Amniotic epithelial cell (primary cell): ENCODE data around the gene PPFIBP2.

Experiments
- DNase-seq: peaks from one replicate; pipeline ENCODE4 v3.0.0-alpha.2; 2010; ENCODE audit warnings: low read depth

PPFIBP2 gene

DNA sequence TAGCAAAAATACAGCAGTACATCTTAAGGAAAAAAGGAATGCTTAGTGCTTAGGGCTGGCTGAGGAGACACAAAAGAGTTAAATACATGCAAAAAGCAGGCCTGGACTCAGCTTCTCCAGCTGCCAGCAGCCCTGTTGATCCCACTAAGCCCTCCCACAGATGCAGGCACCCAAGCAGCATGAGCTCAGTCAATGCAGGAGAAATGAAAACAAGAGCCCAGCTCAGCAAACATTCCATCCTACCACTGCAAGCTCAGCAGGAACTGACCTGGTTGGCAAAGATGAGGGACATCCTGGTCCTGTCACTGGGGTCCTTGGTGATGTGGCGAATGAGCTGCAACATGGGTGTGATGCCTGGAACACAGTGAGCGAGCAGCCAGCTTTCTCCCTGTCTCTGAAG is 153.7 kb downstream of the PPFIBP2 start:
- peak; percentile 36 for DNase-seq

DNA sequence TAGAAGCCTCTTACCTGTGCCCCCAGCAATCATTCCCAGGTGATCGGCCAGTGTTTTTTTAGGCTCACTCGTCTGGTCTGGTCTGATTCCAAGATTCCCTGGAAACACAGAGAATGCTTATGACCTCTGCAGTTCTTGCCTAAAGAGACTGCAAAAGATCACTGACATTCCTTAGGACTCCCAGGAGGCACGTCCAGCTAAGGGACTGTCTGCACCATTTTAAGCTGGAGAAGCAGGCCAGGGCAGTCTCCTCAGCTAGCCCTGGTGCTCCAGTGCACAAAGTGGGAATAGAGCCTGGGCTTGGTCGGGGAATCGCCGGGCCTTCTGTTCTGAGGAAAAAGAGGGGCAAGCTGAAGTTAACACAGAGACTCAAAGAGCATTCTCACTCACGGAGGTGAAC is 154.7 kb downstream of the PPFIBP2 start:
- DNase-seq: no peak

DNA sequence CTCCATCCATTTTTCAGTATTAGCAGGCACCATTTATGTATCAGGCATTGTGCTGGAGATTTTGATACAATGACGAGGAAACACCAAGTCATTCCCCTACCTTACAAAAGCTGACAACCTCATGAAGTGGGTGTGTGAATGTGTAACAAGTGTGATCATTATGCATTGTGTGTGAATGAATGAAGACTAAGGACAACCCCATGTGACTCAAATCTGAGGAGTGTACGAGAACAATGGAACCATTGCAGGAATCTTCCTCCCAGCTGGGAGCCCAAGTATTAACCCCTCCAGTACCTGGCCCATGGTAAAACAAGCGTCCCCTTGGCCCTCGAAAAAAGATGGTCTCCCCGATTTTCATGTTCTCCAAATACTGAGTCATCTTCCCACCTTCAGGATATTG is 155.1 kb downstream of the PPFIBP2 start:
- no peak for DNase-seq

DNA sequence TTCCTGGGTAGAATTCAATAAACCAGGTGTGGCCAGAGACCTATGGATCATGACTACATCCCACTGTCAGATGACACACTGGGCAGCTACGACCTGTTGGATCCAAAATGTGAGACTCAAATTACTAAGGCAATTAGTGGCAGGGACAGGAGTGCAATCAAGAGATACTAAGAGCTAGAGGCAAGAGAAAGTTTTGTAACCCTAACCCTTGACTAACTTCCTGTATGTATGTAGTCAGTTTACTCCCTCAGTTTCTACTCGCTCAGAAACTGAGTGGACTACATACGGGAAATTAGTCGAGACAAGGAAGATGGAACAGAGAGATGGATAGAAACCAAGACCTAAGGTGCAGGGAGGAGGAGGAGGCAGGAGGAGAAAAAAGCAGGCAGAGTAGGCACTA is 156.8 kb downstream of the PPFIBP2 start:
- DNase-seq: no peak

DNA sequence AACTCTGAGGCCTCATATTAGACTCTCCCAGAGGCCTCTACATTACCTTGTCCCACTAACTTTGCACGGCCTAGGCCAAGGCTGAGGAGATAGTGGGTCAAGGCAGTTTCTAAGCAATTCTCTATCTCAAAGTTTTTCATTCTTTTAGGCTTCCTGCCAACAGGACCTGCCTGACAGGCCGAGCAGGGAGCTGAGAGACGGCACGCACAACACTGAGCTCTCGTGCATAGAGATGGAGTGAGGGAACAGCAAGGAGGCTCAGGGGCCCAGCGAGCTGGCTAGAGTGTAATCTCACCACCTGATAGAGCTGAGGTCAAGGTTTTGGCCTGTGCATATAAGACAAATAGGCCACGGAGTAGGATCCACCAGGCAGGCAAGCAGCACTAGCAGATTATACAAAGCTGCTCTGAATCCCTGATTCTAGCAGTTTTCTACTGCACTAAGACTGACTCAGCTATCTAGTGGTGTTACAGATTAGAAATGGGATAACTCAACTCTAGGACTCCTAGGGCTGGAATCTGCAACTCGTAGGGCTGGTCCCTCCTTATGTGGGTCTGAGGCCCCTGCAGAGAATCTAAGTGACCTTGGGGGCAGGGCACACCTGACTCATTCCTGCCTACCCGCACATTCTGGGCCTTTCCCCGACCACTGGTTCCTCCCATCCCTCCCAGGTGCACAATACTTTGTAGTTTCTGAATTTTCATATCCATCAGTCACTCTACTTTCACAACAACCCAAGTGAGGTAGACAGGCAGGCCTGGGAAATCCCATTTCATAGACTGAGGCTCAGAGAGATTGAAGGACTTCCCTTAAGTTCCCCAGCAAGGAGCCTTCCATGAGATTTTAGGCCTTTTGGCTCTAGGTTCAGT is 157.8 kb downstream of the PPFIBP2 start:
- DNase-seq: peak; percentile 18

DNA sequence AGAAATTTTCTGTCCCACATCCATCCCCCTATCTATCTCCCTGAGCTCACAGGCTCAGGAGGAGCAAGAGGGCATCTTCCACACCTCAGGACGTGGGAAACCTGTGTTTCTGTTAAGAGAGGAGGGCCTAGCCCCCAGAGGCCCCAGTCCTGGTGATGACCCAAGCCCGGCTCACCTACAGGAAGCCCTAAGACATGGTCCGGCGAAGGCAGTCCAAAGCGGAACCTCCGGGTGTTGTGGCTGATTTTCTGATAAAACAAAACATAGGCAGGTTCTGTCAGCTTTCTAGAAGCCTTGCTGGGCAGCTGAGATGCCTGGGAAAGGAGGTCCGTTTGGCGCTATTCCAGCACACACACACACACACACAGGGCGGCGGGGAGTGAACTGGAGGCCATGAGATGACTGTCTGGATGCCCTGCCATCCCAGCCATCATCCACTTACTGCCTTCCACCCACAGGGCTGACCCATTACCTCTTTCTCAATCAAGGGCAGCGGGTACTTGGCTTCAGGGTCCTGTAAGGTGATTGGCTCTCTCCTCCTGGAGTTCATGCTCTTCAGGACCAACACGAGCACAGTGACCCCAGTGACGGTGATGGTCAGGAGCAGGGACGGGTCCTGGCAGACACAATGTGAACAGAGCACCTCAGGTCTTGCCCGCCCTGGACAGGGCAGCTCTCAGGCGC is 158.6 kb downstream of the PPFIBP2 start:
- peak; percentile 35 for DNase-seq

DNA sequence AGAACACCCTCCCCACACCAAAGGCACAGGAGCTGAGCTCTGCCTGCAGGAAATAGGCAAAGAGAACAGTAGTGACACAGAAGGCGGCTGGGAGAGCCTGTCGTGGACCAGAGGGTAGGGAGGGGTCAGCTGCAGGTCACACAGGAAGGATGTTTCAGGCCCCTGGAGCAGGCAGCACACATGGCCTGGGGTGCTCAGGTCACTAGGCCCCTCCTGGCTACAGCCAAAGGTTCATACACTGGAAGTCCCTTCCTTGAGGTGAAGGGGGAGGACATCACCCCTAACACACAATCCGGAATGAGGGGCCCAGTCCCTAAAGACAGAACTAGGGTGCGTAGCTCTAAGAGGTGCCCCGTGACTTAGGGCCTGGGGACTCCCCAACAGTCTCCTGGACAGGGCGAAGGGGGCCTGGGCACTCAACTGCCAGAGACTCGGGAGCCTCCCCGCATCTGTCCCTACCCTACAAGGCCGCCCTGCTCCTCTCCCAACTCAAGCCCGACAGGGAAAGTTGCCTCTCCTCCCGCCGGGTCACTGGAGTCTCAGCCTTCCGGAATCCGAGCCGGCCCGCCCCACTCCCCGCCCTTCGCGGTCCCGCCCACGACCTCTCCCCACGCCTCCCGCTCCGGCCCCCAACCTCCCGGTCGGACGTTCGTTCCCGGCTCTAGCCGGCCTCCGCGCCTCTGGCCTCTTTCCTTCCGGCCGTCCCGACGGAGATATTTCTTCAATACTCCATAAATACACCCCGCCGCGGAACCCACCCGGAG is 159.3 kb downstream of the PPFIBP2 start, which contains the start of gene CYB5R2:
Gene CYB5R2, minus strand, starts transcription at position 541 of the 764 bp plus-strand sequence. CDS start 675 bp downstream, outside the sequence.
- DNase-seq: peak; percentile 57

DNA sequence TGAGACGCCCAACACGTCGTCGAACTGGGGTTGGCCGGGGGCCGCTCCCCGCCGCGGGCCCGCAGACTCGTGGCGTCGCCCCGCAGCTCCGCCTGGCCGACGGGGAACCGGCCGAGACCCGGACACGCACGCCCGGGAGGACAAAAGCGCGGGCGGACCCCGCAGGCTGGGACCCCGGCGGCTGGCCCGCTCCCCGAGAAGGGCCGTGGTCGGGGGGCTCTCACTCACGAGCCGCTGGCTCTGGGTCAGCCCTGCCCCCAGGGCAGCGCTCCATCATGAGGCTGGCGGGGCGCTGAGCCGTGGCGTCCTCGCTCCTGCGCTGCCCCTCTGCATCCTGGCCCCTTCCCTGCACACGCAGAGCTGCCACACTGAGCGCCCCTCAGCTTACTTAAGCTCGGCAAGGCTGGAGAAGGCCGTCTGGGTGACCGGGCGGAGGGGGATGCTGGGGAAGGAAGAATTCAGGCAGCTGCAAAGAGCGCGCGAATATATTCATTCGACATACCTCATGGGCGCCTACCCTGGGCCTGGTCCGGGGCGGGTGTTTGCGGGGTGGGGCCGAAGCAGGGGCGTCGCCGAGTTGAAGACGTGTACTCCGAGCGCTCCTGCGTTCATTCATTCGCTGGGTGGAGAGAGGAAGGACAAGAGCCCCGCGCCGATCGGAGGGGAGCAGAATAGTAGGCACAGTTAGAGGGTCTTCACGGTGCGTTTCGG is 160.1 kb downstream of the PPFIBP2 start:
- peak; percentile 37 for DNase-seq

DNA sequence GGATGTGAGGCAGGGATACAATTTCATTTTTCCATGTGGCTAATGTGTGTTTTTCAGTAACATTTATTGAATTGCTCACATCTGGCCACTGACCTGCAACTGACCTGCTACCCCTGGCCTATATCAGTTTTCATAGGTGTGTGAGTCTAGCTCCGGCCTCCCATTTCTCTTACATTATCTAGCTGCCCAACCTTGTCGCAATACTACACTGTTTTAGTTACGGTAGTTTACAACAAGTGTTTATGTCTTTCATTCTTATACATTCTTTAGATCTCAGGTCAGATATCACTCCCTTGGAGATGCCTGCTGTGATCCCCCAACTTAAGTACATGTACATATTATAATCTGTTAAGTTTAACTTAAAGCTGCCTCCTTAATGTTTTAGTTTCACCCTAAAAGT is 161.8 kb downstream of the PPFIBP2 start:
- no peak for DNase-seq

DNA sequence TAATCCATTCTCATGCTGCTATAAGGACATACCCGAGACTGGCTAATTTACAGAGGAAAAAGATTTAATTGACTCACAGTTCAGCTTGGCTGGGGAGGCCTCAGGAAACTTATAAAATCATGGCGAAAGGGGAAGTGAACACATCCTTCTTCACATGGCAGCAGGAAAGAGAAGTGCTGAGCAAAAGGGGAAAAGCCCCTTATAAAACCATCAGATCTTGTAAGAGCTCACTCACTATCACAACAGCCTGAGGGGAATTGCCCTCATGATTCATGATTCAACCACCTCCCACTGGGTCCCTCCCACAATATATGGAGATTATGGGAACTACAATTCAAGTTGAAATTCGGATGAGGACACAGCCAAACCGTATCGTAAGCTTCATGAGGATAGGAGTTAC is 163.3 kb downstream of the PPFIBP2 start:
- DNase-seq: peak; percentile 61

DNA sequence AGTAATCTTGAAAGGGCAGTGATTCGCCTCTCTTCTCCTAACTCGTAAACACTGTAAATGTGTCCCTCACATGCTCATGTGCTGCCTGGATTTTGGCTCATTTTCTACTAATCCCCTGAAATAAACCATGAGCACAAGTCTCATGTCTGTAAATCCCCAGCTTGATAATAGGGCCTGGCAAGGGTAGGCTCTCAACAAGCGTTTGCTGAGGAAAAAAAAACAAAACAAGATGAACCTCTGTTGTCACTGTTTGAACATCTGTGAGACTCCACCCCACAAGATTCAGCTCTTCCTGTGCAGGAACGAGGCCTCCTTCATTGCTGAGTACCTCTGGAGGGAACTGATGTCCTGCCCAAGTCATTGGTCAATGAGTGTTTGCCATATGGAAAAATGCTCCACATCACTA is 164.0 kb downstream of the PPFIBP2 start:
- DNase-seq: peak; percentile 63

DNA sequence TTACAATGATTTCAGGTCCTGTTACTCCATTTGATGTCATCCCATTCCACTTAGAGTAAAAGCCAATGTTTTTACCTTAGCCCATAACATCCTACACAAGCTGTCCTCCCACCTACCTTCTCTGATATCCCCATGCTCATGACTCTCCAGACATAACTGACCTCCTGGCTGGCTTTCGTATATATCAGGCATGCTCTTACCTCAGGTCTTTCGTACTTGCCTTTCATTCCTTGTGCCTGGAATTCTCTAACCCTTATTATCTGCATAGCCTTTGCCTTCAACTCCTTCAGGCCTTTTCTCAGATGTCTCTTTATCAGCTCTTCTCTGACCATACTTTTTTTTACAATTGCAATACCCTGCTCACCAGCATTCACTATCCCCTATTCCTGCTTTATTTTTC is 169.8 kb downstream of the PPFIBP2 start:
- DNase-seq: no peak

DNA sequence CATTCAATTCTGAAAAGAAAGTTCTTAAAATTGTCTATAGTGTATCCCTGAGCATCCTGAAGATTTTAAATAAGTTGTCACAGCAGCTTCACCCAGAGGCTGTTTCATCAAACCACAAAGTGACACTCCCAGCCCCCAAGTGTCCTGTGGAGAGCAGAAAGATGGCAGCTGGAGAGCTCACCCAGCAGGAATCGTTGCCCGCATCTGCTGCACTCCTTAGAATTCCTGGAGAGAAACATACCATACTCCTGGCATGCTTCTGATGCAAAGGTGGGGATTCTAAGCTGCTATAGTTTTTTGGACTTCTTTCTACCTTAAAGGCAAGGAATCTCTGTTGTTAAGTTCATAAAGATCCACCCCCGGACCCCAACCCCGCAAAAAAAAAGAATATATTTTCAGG is 173.0 kb downstream of the PPFIBP2 start:
- DNase-seq: no peak

DNA sequence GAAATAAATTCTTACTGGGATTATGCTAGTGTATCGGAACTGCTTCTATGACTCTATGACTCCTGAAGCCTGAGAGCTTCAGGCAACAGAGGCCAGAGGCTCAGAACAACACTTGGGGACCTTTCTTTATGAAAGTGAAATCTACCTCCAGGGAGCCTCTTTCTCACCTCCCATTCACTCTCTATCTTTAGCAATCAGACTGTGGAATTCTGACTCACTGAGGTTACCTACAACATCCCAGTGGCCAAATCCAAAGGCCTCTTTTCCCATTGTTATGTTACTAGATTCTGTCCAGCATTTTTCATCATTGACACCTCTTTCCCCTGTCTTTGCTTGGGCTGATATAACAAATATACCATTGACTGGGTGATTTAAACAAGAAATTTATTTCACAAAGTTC is 173.6 kb downstream of the PPFIBP2 start:
- DNase-seq: no peak

DNA sequence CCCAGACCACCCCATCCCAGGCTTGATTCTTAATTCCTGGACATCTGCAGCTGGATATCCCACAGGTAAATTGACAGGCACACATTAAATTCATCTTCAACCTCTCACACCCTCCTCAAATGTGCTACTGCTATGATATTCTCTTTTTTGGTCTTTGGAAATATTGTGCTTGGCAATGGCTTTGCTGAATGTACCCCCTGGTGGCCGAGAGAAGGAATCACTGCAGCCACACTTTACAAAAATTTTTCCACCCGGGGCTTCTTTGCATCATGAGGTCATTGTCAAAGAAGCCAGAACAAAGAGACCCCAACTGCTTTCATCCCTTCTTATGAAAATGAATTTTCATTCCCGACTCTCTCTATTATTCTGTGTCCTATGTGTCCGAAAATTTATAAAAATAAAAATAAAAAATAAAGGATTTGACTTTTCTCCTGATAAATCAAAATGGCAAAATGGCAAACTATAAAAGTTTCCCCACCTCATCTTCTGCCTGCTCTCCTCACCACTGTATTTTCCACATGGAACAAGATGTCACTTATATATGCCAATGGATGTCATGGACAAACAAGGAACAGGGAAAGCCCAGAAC is 174.5 kb downstream of the PPFIBP2 start:
- peak; percentile 23 for DNase-seq

DNA sequence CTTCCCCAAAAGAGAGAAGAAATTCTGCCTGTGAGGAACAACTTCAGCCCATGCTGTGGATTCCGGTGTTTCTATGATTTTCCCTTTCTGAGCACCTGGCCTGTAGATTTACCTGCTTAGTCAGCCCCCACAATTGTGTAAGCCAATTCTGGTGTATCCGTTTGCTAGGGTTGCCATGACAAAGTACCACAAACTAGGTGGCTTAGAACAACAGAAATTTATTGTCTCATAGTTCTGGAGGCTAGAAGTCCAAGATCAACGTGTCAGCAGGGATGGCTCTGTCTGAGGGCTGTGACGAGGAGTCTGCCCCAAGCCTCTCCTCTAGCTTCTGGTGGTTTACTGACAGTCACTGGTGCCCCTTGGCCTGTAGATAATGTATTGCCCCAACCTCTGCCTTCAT is 175.4 kb downstream of the PPFIBP2 start:
- DNase-seq: no peak

DNA sequence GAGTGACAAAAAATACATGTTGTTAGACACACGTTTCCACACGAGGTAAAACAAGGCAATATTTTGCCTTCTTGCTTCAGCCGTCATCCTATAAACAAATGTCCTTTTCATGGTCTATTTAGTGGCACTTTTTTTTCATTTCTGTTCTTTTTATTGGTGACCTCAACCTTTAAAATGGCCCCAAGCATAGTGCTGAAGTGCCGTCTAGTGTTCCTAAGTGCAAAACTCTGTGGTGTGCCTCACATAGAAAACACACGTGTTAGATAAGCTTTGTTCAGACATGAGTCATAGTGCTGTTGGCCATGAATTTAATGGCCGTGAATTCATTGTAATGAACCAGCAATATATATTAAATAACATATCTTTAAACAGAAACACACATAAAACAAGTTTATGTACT is 176.8 kb downstream of the PPFIBP2 start:
- peak; percentile 60 for DNase-seq

DNA sequence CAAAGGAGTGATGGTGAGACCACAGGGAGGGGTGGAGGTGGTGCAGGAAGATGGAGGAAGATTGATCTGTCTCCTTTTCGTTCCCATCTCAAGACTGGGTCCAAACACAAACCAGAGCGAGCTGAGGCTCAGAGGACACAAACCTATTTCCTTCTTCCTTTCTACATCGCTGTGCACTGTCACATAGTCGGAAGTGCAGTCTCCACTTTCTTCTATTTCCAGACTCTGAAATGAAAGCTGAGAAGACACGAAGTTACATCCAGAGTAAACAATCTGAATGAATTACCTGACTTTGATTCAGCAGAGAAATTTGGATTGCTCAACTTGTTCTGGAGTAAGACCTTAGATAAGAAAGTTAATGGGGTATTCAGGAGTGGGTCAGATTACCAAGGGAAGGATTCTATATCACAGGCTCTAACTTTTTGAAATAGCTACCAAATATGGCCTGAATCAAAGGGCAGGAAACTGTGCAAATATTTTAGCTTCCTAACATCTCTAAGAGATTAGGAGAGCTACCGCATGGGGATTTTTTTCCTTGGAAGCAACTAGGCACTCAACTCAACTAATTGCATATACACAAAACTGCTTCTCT is 178.1 kb downstream of the PPFIBP2 start:
- DNase-seq: peak; percentile 85

DNA sequence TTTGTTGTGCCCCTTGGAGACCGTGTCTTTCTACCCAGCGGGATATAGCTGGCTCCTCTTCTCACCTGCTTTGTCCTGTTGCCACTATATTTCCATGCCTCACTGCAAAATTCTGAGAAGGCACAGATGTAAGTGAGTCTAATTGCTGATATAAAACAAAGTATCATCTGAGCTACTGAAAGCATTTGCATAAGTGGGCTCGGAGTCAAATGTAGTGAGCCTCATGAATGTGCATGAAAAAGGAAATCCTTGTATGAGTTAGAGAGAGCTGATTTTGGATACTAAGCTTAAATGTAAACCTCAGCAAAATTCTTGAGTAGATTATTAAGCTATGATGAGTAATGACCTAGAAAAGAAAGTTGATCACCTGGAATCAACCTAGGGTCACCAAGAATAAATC is 178.6 kb downstream of the PPFIBP2 start:
- DNase-seq: no peak

DNA sequence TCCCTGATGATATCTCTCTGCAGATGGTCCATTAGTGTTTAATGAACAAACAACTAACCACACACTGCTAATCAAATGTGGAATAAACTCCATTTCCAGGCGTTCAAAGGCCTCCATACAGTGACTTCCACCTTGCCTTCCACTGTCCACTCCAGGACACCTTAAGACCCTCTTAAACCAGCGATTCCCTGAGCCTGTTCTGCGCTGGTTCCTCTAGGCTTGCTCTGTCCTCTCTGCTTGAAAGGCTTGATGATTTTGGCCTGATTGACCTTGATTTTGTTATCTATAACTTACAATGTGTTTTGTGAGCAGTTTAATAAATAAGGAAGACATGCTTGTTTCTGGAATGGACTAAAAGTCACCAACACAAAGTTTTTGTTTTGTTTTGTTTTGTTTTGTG is 180.4 kb downstream of the PPFIBP2 start:
- no peak for DNase-seq

DNA sequence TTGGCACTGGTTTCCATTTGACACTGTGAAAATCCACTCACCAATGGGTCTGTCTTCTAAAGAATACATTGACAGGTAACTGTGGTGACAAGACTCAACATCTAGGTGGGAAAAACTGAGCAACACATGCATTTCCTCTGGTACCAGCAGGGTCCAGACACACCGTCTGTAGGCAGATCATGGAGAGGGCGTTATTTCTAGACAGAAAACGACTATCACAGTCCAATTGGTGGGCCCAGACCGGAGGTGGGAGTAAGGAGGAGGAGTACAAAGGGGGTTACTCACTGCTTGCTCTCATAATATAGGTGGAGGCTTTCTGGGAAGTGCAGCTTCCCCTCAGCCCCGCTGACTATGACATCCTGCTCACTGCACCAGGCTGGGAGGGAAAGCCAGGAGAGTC is 182.6 kb downstream of the PPFIBP2 start:
- DNase-seq: no peak
